CD8-positive, alpha-beta memory T cell (primary cell): ENCODE measurements around the gene CACNA2D2. TPM values are rescaled to one million over a fixed set of nuclear protein-coding genes. Genes with fewer than 3 reads are reported as not detected.

Source experiments
- CTCF ChIA-PET: fragments of 350-600 bp; sonication (Branson Sonifier 250); formaldehyde crosslinking; loops from one replicate; lab custom pipeline; 2021; ENCODE audit warnings: antibody characterized with exemption; lab: Charles Lee
- POLR2A ChIA-PET: fragments of 350-600 bp; sonication (Branson Sonifier 250); formaldehyde crosslinking; loops from one replicate; lab custom pipeline; 2021; ENCODE audit warnings: antibody characterized with exemption; lab: Charles Lee
- DNase-seq, 5 donors: peaks; one replicate each; pipeline versions ENCODE4 v3.0.0 to v3.0.0-alpha.2; 2020 to 2022; ENCODE audit warnings: mixed read lengths in 1 of 5
- H3K27ac ChIP-seq: one replicate; pipeline ENCODE4 v1.7.0; 2013; ENCODE audit warnings: low read depth, mild to moderate bottlenecking, low read length, moderate library complexity
- H3K27me3 ChIP-seq: 2 replicates; pipeline ENCODE4 v1.7.0; 2013; ENCODE audit warnings: low read length, mild to moderate bottlenecking; ENCODE audit not compliant: insufficient read depth, poor library complexity, severe bottlenecking
- H3K36me3 ChIP-seq: 2 replicates; pipeline ENCODE4 v1.7.0; 2013; ENCODE audit warnings: mild to moderate bottlenecking, low read length, moderate library complexity; ENCODE audit not compliant: insufficient read depth
- H3K4me1 ChIP-seq: 2 replicates; pipeline ENCODE4 v1.7.0; 2013; ENCODE audit warnings: mild to moderate bottlenecking, low read length, moderate library complexity; ENCODE audit not compliant: insufficient read depth
- H3K4me3 ChIP-seq: 2 replicates; pipeline ENCODE4 v1.7.0; 2013; ENCODE audit warnings: mild to moderate bottlenecking, low read length
- H3K9me3 ChIP-seq: 2 replicates; pipeline ENCODE4 v1.7.0; 2013; ENCODE audit warnings: mild to moderate bottlenecking, low read length
- H3K27ac Mint-ChIP-seq, 8 donors: one replicate each; pipeline ENCODE4 v1.8.0; 2020 to 2021; ENCODE audit warnings: mixed read lengths in 8 of 8, mild to moderate bottlenecking in 6 of 8, inconsistent platforms in 3 of 8, moderate library complexity in 3 of 8
- H3K27me3 Mint-ChIP-seq, 2 donors: one replicate each; pipeline ENCODE4 v1.8.0; 2020 to 2021; ENCODE audit warnings: mixed read lengths in 2 of 2, mild to moderate bottlenecking in 1 of 2, moderate library complexity in 1 of 2
- H3K36me3 Mint-ChIP-seq, 3 donors: one replicate each; pipeline ENCODE4 v1.8.0; 2020 to 2021; ENCODE audit warnings: mixed read lengths in 3 of 3, inconsistent platforms in 1 of 3, mild to moderate bottlenecking in 1 of 3
- H3K4me1 Mint-ChIP-seq, 3 donors: one replicate each; pipeline ENCODE4 v1.8.0; 2020 to 2021; ENCODE audit warnings: mixed read lengths in 3 of 3, inconsistent platforms in 1 of 3, mild to moderate bottlenecking in 1 of 3
- H3K4me3 Mint-ChIP-seq, 7 donors: one replicate each; pipeline ENCODE4 v1.8.0; 2020 to 2021; ENCODE audit warnings: mixed read lengths in 7 of 7, mild to moderate bottlenecking in 6 of 7, moderate library complexity in 4 of 7, inconsistent platforms in 2 of 7
- H3K9me3 Mint-ChIP-seq, 5 donors: one replicate each; pipeline ENCODE4 v1.8.0; 2020 to 2022; ENCODE audit warnings: mixed read lengths in 5 of 5, mild to moderate bottlenecking in 3 of 5, moderate library complexity in 2 of 5, inconsistent platforms in 1 of 5
- polyA plus RNA-seq: library from polyadenylated mRNA; unstranded; fragments of 300-500 nt; fragmentation: Illumina TruSeq; gene quantifications from one replicate; pipeline ENCODE4 v1.2.3, GENCODE V29; 2021
- total RNA-seq, 2 experiments: library from RNA; stranded (reverse); gene quantifications; one replicate each; pipeline ENCODE4 v1.2.3, GENCODE V29; 2021

Gene CACNA2D2
- total and polyA plus RNA-seq, 3 experiments from 2014 or later, result 0.73 to 2.6 (median 1.1) TPM

DNA sequence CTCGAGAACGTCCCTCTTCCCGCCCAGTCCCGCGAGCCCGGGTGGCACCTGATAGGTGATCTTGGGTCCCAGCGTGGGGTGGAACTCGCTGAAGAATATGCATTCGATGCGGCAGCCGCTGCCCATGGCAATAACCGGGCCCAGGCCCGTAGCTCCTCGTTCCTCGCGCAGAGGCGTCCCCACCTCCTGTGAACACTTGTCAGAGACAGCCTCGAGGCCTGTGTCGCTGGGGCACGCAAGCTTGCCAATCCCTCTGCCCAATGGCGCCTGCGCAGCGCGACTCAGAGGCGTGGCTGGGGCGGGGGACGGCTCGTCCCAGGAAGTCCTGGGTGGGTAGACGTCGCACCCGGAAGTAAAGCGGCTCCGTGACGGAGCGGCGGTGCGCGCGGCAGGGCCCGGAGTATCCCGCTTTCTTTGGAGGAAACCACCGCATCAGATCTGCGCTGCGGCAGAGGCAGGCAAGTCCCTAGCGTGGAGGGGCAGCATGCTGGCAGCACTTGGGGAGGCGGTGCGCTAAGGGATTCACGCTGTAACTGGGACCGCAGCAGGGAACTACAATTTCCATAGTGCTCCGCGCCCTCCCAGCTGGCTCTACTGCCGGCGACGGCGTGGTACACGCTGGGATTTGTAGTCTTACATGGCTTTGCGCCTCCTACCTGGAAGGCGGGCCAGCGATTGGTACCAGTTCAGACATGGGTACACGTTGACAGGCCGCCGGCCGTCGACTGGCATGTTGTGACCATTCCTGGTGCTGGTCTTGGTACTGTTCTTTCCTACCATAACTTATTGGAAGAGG lies 152.7 kb downstream of the CACNA2D2 start, which contains the start of the genes CYB561D2 and NPRL2:
Gene CYB561D2 (plus strand): TSS at position 336 of the 796 bp plus-strand sequence. CDS start 572 bp downstream, outside the sequence.
Gene NPRL2 (minus strand): TSS at position 249 of the 796 bp plus-strand sequence. CDS start 123 bp downstream, at position 126.
- H3K27me3 Mint-ChIP-seq, result no peaks in the 10 kb centered on the region

GRCh38 chr3:50350213-50350526 lies 153.3 kb downstream of the CACNA2D2 start:
- ChIA-PET CTCF (interaction anchor here (1.0 to 9.6 kb wide), 13 partner anchors 10 to 266 kb away, joined by 3 to 103 read pairs (median 8); partner anchors contain the start of genes HYAL2, HYAL3, MAPKAPK3 and NAA80), POLR2A (interaction anchor here (0.5 to 3.3 kb wide), 13 partner anchors 9 to 1328 kb away, joined by 3 to 51 read pairs (median 6); partner anchors contain the start of genes C3orf18, HYAL3, IFRD2 and NAA80)
- Histone ChIP-seq H3K9me3 (no peaks in the 10 kb centered on the region), H3K4me3 (peak overlapping the region; percentile 100), H3K36me3 (peaks cover 21% of the 10 kb centered on the region), H3K4me1 (peaks cover 60% of the 10 kb centered on the region), H3K27me3 (no peaks in the 10 kb centered on the region), H3K27ac (peak overlapping the region; percentile 95)
- H3K36me3 Mint-ChIP-seq, result peaks cover 0 to 59% (median 3%) of the 10 kb centered on the region in 3 donors
- peak overlapping the region; percentile 96 to 99 (median 98) for H3K4me3 Mint-ChIP-seq
- no peaks in the 10 kb centered on the region for H3K9me3 Mint-ChIP-seq
- no peaks in the 10 kb centered on the region for H3K27me3 Mint-ChIP-seq
- DNase-seq, result no peak
- H3K4me1 Mint-ChIP-seq, result peaks cover 48 to 82% (median 56%) of the 10 kb centered on the region in 3 donors
- H3K27ac Mint-ChIP-seq, result peak overlapping the region; percentile 97 to 99 (median 98)

More for the DNA sequence above, 152.7 kb downstream of the CACNA2D2 start, which contains the start of the genes CYB561D2 and NPRL2:
- CTCF ChIA-PET, result interaction anchor here (0.9 to 9.6 kb wide), 13 partner anchors 10 to 265 kb away, joined by 3 to 103 read pairs (median 8); partner anchors contain the start of genes HYAL2, HYAL3, MAPKAPK3 and NAA80
- H3K27me3 ChIP-seq, result no peaks in the 10 kb centered on the region
- Mint-ChIP-seq H3K4me1 (peaks cover 48 to 82% (median 52%) of the 10 kb centered on the region in 3 donors), H3K9me3 (no peaks in the 10 kb centered on the region), H3K36me3 (peaks cover 0 to 65% (median 3%) of the 10 kb centered on the region in 3 donors), H3K4me3 (peak within 1 kb of the TSS; percentile 96 to 99 (median 98)), H3K27ac (peak within 1 kb of the TSS; percentile 97 to 99 (median 98))
- H3K4me1 ChIP-seq, result peaks cover 55% of the 10 kb centered on the region
- peak within 1 kb of the TSS; percentile 100 for H3K4me3 ChIP-seq
- H3K36me3 ChIP-seq, result peaks cover 21% of the 10 kb centered on the region
- POLR2A ChIA-PET, result interaction anchor here (0.5 to 3.3 kb wide), 16 partner anchors 9 to 1929 kb away, joined by 3 to 51 read pairs (median 5); partner anchors contain the start of genes C3orf18, HYAL3, IFRD2 and NAA80
- H3K9me3 ChIP-seq, result no peaks in the 10 kb centered on the region
- H3K27ac ChIP-seq, result peak within 1 kb of the TSS; percentile 95
- peak; percentile 98 to 100 (median 99) for DNase-seq

GRCh38 chr3:50347187-50347813 lies 156.1 kb downstream of the CACNA2D2 start:
- Mint-ChIP-seq H3K4me1 (peaks cover 53 to 87% (median 63%) of the 10 kb centered on the region in 3 donors), H3K9me3 (no peaks in the 10 kb centered on the region), H3K36me3 (peaks cover 0 to 34% (median 3%) of the 10 kb centered on the region in 3 donors), H3K27me3 (no peaks in the 10 kb centered on the region), H3K27ac (peak overlapping the region; percentile 68 to 96 (median 81)), H3K4me3 (peak overlapping the region in 6 of 7 donors; percentile 15 to 87 (median 48))
- peaks cover 65% of the 10 kb centered on the region for H3K4me1 ChIP-seq
- peak; percentile 62 to 87 (median 73) for DNase-seq
- H3K27ac ChIP-seq, result no peak overlapping the region
- no peaks in the 10 kb centered on the region for H3K9me3 ChIP-seq
- no peak overlapping the region for H3K4me3 ChIP-seq
- H3K27me3 ChIP-seq, result no peaks in the 10 kb centered on the region
- ChIA-PET POLR2A (interaction anchor here (0.6 to 3.5 kb wide), 9 partner anchors 10 to 978 kb away, joined by 3 to 27 read pairs (median 7); no protein-coding TSS in a partner anchor), CTCF (interaction anchor here (0.7 to 9.6 kb wide), 29 partner anchors 9 to 268 kb away, joined by 3 to 103 read pairs (median 4); partner anchors contain the start of genes C3orf18, HEMK1, HYAL2 and HYAL3)
- H3K36me3 ChIP-seq, result peaks cover 21% of the 10 kb centered on the region

DNA sequence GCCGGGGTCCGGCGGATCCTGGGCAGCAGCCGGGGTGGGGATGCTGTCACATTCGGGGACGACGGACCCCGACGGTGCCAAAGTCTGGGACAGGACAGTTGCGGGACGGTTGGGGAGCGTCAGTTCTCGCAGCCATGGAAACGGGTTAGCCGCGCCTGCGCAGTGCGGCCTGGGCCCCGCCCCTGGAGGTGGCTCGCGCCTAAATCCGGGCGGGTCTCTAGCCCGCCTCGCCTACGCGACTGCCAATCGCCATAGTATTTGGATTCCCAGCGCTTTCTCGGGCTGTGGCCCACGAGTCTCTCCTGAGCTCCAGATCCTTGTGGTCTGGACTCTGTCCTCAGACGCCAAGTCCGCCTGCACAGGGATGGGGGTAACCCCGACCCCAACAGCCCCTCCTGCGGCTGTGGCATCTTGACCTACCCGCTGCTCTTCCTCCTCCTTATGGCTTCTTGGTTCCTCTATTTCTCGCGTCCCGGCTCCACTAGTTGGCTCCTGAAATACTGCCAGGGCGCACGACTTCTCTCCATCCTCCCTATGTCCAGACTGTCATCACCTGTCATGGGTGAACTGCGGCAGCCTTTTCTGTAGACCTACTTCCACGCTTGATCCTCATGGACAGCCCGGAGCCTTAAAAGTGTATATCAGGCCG lies 157.7 kb downstream of the CACNA2D2 start, which contains the start of gene ZMYND10:
Gene ZMYND10 (minus strand): TSS at position 147 of the 649 bp plus-strand sequence. CDS start 153 bp downstream, outside the sequence.
- no peaks in the 10 kb centered on the region for H3K27me3 ChIP-seq
- CTCF ChIA-PET, result interaction anchor here (1.0 to 9.6 kb wide), 5 partner anchors 8 to 227 kb away, joined by 3 to 103 read pairs (median 4); partner anchors contain the start of gene RASSF1
- no peaks in the 10 kb centered on the region for H3K27me3 Mint-ChIP-seq
- POLR2A ChIA-PET, result interaction anchor here (3.5 kb wide), 1 partner anchor 9 kb away, joined by 27 read pairs; no protein-coding TSS in a partner anchor
- DNase-seq, result peak; percentile 65 to 83 (median 70)
- peak within 1 kb of the TSS; percentile 39 to 86 (median 70) for H3K4me3 Mint-ChIP-seq
- H3K9me3 ChIP-seq, result no peaks in the 10 kb centered on the region
- H3K27ac ChIP-seq, result no peak within 1 kb of the TSS
- H3K4me1 ChIP-seq, result peaks cover 66% of the 10 kb centered on the region
- peaks cover 21% of the 10 kb centered on the region for H3K36me3 ChIP-seq
- H3K4me1 Mint-ChIP-seq, result peaks cover 55 to 87% (median 63%) of the 10 kb centered on the region in 3 donors
- peak within 1 kb of the TSS; percentile 56 for H3K4me3 ChIP-seq
- H3K27ac Mint-ChIP-seq, result peak within 1 kb of the TSS in 6 of 8 donors; percentile 19 to 92 (median 72)
- H3K9me3 Mint-ChIP-seq, result no peaks in the 10 kb centered on the region
- peaks cover 0 to 31% (median 3%) of the 10 kb centered on the region in 3 donors for H3K36me3 Mint-ChIP-seq

- Histone ChIP-seq H3K4me3 (peak overlapping the region; percentile 56), H3K27ac (no peak overlapping the region), H3K4me1 (peaks cover 65% of the 10 kb centered on the region), H3K9me3 (no peaks in the 10 kb centered on the region), H3K36me3 (peaks cover 21% of the 10 kb centered on the region), H3K27me3 (no peaks in the 10 kb centered on the region)
- peak overlapping the region in 1 of 7 donors; percentile 18 for H3K4me3 Mint-ChIP-seq
- no peak for DNase-seq
- H3K4me1 Mint-ChIP-seq, result peaks cover 49 to 83% (median 58%) of the 10 kb centered on the region in 3 donors
- ChIA-PET CTCF (interaction anchor here (1.0 to 9.6 kb wide), 3 partner anchors 7 to 150 kb away, joined by 3 to 103 read pairs (median 4); partner anchors contain the start of gene RASSF1), POLR2A (interaction anchor here (3.5 kb wide), 1 partner anchor 8 kb away, joined by 27 read pairs; no protein-coding TSS in a partner anchor)
- H3K27ac Mint-ChIP-seq, result peak overlapping the region in 1 of 8 donors; percentile 27
- no peaks in the 10 kb centered on the region for H3K9me3 Mint-ChIP-seq
- H3K27me3 Mint-ChIP-seq, result no peaks in the 10 kb centered on the region
- H3K36me3 Mint-ChIP-seq, result peaks cover 0 to 24% (median 3%) of the 10 kb centered on the region in 3 donors
Observed at GRCh38 chr3:50345008-50345407, 158.4 kb downstream of the CACNA2D2 start.

DNA sequence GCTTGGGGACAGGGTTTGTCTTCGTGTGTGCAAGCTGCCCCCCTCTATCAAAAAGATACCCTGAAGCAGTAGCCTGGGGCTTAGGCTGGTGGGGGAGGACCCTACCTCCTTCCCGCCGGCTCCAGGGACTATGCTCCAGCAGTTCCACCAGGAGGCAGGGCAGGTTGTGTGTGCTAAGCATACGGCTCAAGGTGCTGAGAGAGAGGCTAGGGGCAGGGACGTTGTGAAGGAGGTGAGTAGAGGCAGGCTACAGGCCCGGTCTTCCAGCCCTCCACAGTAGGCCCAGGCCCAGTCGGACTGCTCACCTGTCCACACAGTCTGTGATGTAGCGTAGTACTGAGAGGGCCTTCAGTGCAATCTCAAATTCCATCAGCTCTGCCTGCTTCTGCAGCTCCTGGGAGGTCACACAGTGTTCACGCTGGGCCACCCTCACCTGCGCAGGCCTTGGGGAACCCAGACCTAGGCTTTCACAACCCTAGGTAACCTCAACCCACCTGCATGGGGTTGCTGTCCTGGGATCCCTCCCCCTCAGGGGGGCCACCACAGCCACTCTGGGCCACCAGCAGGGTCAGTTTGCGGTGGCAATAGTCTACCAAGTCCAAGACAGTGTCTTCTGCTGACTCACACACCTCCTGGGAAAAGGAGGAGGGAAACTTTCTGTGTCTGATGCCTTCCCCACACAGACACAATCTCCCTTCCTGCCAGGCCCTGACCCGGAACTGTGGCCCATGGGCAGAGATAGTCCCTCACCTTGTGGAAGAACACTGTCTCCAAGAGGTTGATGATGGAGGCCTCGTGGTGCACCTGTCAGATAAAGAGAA lies 160.4 kb downstream of the CACNA2D2 start:
- Mint-ChIP-seq H3K4me1 (peaks cover 51 to 82% (median 63%) of the 10 kb centered on the region in 3 donors), H3K36me3 (peaks cover 0 to 21% (median 0%) of the 10 kb centered on the region in 3 donors), H3K27me3 (peaks cover 0 to 2% of the 10 kb centered on the region in 2 donors), H3K9me3 (no peaks in the 10 kb centered on the region), H3K4me3 (peak overlapping the region in 3 of 7 donors; percentile 32 to 95 (median 66)), H3K27ac (peak overlapping the region in 6 of 8 donors; percentile 37 to 92 (median 80))
- Histone ChIP-seq H3K27me3 (no peaks in the 10 kb centered on the region), H3K4me1 (peaks cover 62% of the 10 kb centered on the region), H3K27ac (no peak overlapping the region), H3K36me3 (peaks cover 8% of the 10 kb centered on the region), H3K9me3 (no peaks in the 10 kb centered on the region), H3K4me3 (no peak overlapping the region)
- ChIA-PET POLR2A (interaction anchor here (1.1 kb wide), 1 partner anchor 225 kb away, joined by 3 read pairs; the partner anchor contains the start of gene C3orf18), CTCF (interaction anchor here (0.9 to 2.4 kb wide), 6 partner anchors 11 to 200 kb away, joined by 3 to 7 read pairs (median 4); no protein-coding TSS in a partner anchor)
- no peak for DNase-seq
